Naive B cell (primary cell): ENCODE data around the gene HAO2. TPM values are rescaled to one million over a fixed set of nuclear protein-coding genes. Genes with fewer than 3 reads are reported as not detected.

Source experiments
- ATAC-seq, 2 donors: fragments of 150-1000 bp; cut with Tn5 transposase; 2 replicates each; pipeline ENCODE4 v1.10.0; 2021; ENCODE audit warnings: low read depth in 2 of 2, mild to moderate bottlenecking in 2 of 2, moderate library complexity in 2 of 2
- DNase-seq: peaks from one replicate; pipeline ENCODE4 v3.0.0; 2022
- H3K27ac Mint-ChIP-seq, 6 donors: one replicate each; pipeline ENCODE4 v1.8.0; 2020 to 2022; ENCODE audit warnings: mild to moderate bottlenecking in 6 of 6, mixed read lengths in 6 of 6, moderate library complexity in 5 of 6, inconsistent platforms in 2 of 6
- H3K27me3 Mint-ChIP-seq, 3 donors: one replicate each; pipeline ENCODE4 v1.8.0; 2021 to 2022; ENCODE audit warnings: mixed read lengths in 3 of 3, mild to moderate bottlenecking in 1 of 3
- H3K36me3 Mint-ChIP-seq, 2 donors: one replicate each; pipeline ENCODE4 v1.8.0; 2020 to 2022; ENCODE audit warnings: mixed read lengths in 2 of 2, inconsistent platforms in 1 of 2, mild to moderate bottlenecking in 1 of 2
- H3K4me1 Mint-ChIP-seq, 3 donors: one replicate each; pipeline ENCODE4 v1.8.0; 2020 to 2022; ENCODE audit warnings: mixed read lengths in 3 of 3, inconsistent platforms in 1 of 3, mild to moderate bottlenecking in 1 of 3, moderate library complexity in 1 of 3
- H3K4me3 Mint-ChIP-seq, 8 donors: one replicate each; pipeline ENCODE4 v1.8.0; 2020 to 2022; ENCODE audit warnings: mild to moderate bottlenecking in 8 of 8, mixed read lengths in 8 of 8, moderate library complexity in 8 of 8, inconsistent platforms in 2 of 8
- H3K9me3 Mint-ChIP-seq, 7 donors: one replicate each; pipeline ENCODE4 v1.8.0; 2020 to 2022; ENCODE audit warnings: mixed read lengths in 7 of 7, mild to moderate bottlenecking in 5 of 7, inconsistent platforms in 2 of 7, moderate library complexity in 1 of 7
- polyA plus RNA-seq, 6 donors: library from polyadenylated mRNA; unstranded; fragments of 300-500 nt; fragmentation: Illumina TruSeq; gene quantifications; one replicate each; pipeline ENCODE4 v1.2.3, GENCODE V29; 2021; ENCODE audit warnings: low read depth in 6 of 6

HAO2 gene
- polyA plus RNA-seq, 6 donors from 2014 or later: not detected

DNA sequence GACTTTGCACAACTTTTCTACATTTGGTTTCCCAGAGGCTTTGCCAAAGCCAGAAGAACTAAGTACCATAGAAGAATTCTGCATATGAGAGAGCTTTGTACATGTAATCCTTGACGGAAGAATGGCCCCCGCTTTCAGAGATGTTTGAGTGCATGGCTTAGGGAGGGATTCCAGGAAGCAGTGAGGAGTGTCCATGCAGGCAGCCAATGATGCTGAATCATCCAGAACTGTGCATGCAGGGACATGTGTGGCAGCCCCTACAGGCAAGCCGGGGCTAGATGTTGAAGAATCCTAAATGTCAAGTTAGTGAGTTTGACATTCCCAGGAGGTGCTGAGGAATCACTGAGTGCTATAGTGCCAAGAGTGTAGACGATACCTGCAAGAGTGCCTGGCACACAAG is 9.9 kb upstream of the HAO2 start:
- H3K27ac Mint-ChIP-seq: no peak overlapping the region
- H3K9me3 Mint-ChIP-seq: peaks cover 0 to 9% (median 0%) of the 10 kb centered on the region in 7 donors
- H3K27me3 Mint-ChIP-seq: peaks cover 9 to 20% (median 11%) of the 10 kb centered on the region in 3 donors
- H3K36me3 Mint-ChIP-seq: no peaks in the 10 kb centered on the region
- DNase-seq (no peak), ATAC-seq (no peak)
- H3K4me1 Mint-ChIP-seq: no peaks in the 10 kb centered on the region
- no peak overlapping the region for H3K4me3 Mint-ChIP-seq

- H3K27me3 Mint-ChIP-seq: peaks cover 14 to 25% (median 16%) of the 10 kb centered on the region in 3 donors
- DNase-seq: no peak
- peak overlapping the region in 1 of 6 donors; percentile 7 for H3K27ac Mint-ChIP-seq
- H3K4me3 Mint-ChIP-seq: no peak overlapping the region
- peaks cover 0 to 9% (median 0%) of the 10 kb centered on the region in 7 donors for H3K9me3 Mint-ChIP-seq
- no peak for ATAC-seq
- no peaks in the 10 kb centered on the region for H3K4me1 Mint-ChIP-seq
- no peaks in the 10 kb centered on the region for H3K36me3 Mint-ChIP-seq
Observed at GRCh38 chr1:119359730-119360129, 8.9 kb upstream of the HAO2 start.

DNA sequence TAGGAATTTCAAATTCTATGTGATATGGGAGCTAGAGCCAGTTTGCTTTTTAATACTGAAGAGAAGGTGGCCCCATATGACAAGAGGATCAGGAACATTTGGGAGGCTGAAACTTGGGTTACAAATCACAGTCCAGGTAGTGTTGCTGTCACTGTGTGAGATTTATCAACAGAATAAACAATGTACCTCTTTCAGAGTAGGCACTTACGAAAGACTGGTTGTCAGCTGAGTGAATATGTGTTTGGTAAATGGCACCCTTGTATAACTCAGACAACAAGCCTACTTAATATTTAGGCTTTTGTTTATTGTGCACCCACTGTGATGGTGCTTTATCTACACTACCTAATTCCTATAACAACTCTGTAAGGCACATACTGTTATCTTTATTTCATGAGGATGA is 7.4 kb upstream of the HAO2 start:
- Mint-ChIP-seq H3K4me3 (no peak overlapping the region), H3K9me3 (peaks cover 0 to 5% (median 0%) of the 10 kb centered on the region in 7 donors), H3K27me3 (peaks cover 9 to 23% (median 15%) of the 10 kb centered on the region in 3 donors), H3K27ac (no peak overlapping the region), H3K36me3 (no peaks in the 10 kb centered on the region), H3K4me1 (no peaks in the 10 kb centered on the region)
- DNase-seq: no peak
- no peak for ATAC-seq

- Mint-ChIP-seq H3K27ac (no peak overlapping the region), H3K4me3 (no peak overlapping the region), H3K36me3 (no peaks in the 10 kb centered on the region), H3K27me3 (peaks cover 6 to 21% (median 16%) of the 10 kb centered on the region in 3 donors), H3K9me3 (peaks cover 0 to 1% (median 0%) of the 10 kb centered on the region in 7 donors), H3K4me1 (no peaks in the 10 kb centered on the region)
- ATAC-seq (no peak), DNase-seq (no peak)
Observed at GRCh38 chr1:119361620-119362344, 6.8 kb upstream of the HAO2 start.

- ATAC-seq: no peak
- H3K36me3 Mint-ChIP-seq: no peaks in the 10 kb centered on the region
- no peak overlapping the region for H3K4me3 Mint-ChIP-seq
- H3K4me1 Mint-ChIP-seq: no peaks in the 10 kb centered on the region
- H3K27ac Mint-ChIP-seq: no peak overlapping the region
- peaks cover 11 to 28% (median 16%) of the 10 kb centered on the region in 3 donors for H3K27me3 Mint-ChIP-seq
- DNase-seq: no peak
- H3K9me3 Mint-ChIP-seq: peaks cover 0 to under 1% (median 0%) of the 10 kb centered on the region in 7 donors
Observed at GRCh38 chr1:119363162-119363561, 5.4 kb upstream of the HAO2 start.

- Mint-ChIP-seq H3K4me3 (no peak overlapping the region), H3K4me1 (no peaks in the 10 kb centered on the region), H3K27ac (no peak overlapping the region), H3K9me3 (no peaks in the 10 kb centered on the region), H3K27me3 (peaks cover 16 to 40% (median 19%) of the 10 kb centered on the region in 3 donors), H3K36me3 (no peaks in the 10 kb centered on the region)
- ATAC-seq (no peak), DNase-seq (no peak)
Observed at GRCh38 chr1:119364640-119365039, 3.9 kb upstream of the HAO2 start.

GRCh38 chr1:119366424-119366823 is 2.2 kb upstream of the HAO2 start:
- Mint-ChIP-seq H3K4me3 (peak overlapping the region in 1 of 8 donors; percentile 74), H3K9me3 (no peaks in the 10 kb centered on the region), H3K4me1 (no peaks in the 10 kb centered on the region), H3K27ac (no peak overlapping the region), H3K27me3 (peaks cover 14 to 40% (median 19%) of the 10 kb centered on the region in 3 donors), H3K36me3 (no peaks in the 10 kb centered on the region)
- ATAC-seq: no peak
- DNase-seq: no peak

- no peaks in the 10 kb centered on the region for H3K4me1 Mint-ChIP-seq
- DNase-seq: no peak
- H3K27me3 Mint-ChIP-seq: peaks cover 19 to 47% (median 19%) of the 10 kb centered on the region in 3 donors
- no peak for ATAC-seq
- no peaks in the 10 kb centered on the region for H3K36me3 Mint-ChIP-seq
- H3K4me3 Mint-ChIP-seq: no peak overlapping the region
- H3K9me3 Mint-ChIP-seq: no peaks in the 10 kb centered on the region
- H3K27ac Mint-ChIP-seq: no peak overlapping the region
Observed at GRCh38 chr1:119367432-119368124, 1.0 kb upstream of the HAO2 start.

- ATAC-seq: no peak
- Mint-ChIP-seq H3K4me3 (no peak overlapping the region), H3K9me3 (peaks cover 0 to 5% (median 2%) of the 10 kb centered on the region in 7 donors), H3K27ac (peak overlapping the region in 1 of 6 donors; percentile 23), H3K36me3 (no peaks in the 10 kb centered on the region), H3K4me1 (no peaks in the 10 kb centered on the region), H3K27me3 (peaks cover 18 to 58% (median 20%) of the 10 kb centered on the region in 3 donors)
- no peak for DNase-seq
Observed at GRCh38 chr1:119370748-119371147, 2.2 kb downstream of the HAO2 start.

- Mint-ChIP-seq H3K4me3 (no peak overlapping the region), H3K4me1 (no peaks in the 10 kb centered on the region), H3K9me3 (peaks cover 0 to 9% (median 3%) of the 10 kb centered on the region in 7 donors), H3K27ac (no peak overlapping the region), H3K27me3 (peaks cover 18 to 50% (median 20%) of the 10 kb centered on the region in 3 donors), H3K36me3 (no peaks in the 10 kb centered on the region)
- DNase-seq (no peak), ATAC-seq (no peak)
Observed at GRCh38 chr1:119371815-119372214, 3.2 kb downstream of the HAO2 start.

DNA sequence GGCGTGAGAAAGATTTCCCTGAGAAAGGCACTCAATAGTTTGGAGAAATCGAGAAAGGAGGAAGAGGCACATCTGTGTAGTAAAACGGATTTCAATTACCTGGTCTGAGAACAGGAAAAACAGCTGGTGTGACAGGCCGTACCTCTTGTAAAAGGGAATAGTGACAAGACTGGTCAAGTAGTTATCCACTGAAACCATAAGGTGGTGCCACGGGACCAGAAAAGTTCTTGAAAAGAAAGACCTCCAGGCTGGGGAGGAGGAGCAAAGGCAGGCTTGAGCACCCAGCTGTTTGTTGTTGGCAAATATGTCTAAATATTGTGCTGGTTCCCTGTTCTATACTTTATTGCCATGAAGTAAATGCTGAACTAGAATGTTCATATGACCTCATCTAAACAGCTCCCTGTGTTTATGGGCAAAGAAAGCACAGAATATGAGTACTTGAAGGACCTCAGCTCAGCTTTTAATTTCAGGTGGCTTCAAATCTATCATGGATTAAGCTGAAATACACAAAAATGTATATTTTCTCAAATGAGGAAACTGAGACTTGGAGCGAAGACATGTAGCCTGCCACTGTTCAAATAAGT is 4.0 kb downstream of the HAO2 start:
- Mint-ChIP-seq H3K9me3 (peaks cover 0 to 17% (median 5%) of the 10 kb centered on the region in 7 donors), H3K4me3 (no peak overlapping the region)
- ATAC-seq: no peak

DNA sequence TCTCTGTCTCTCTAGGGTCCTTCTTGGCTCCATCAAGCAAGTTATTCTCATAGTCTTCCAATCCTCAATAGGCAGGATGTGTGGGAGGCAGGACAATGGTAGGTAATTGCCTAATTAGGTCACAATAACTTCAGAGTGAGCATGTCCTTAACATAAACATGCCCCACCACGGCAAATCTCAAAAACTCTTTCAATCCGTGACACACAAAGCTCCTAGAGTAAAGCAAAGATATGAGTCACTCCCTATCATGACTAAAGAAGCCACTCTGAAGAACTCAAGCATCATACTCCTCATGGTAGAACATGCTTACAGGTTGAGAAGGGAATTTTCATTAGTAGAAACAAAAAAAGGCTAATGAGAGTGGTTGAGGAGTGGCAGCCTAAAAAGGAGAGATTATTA is 4.9 kb downstream of the HAO2 start:
- H3K9me3 Mint-ChIP-seq: peaks cover under 1 to 21% (median 5%) of the 10 kb centered on the region in 7 donors
- H3K27me3 Mint-ChIP-seq: peaks cover 14 to 35% (median 18%) of the 10 kb centered on the region in 3 donors
- DNase-seq (no peak), ATAC-seq (no peak)
- H3K4me3 Mint-ChIP-seq: no peak overlapping the region
- H3K36me3 Mint-ChIP-seq: peaks cover 0 to 5% of the 10 kb centered on the region in 2 donors
- H3K27ac Mint-ChIP-seq: no peak overlapping the region
- H3K4me1 Mint-ChIP-seq: no peaks in the 10 kb centered on the region

More for the DNA sequence above, 4.0 kb downstream of the HAO2 start:
- H3K27ac Mint-ChIP-seq: no peak overlapping the region
- DNase-seq: no peak
- H3K27me3 Mint-ChIP-seq: peaks cover 14 to 42% (median 18%) of the 10 kb centered on the region in 3 donors
- H3K36me3 Mint-ChIP-seq: peaks cover 0 to 5% of the 10 kb centered on the region in 2 donors
- H3K4me1 Mint-ChIP-seq: no peaks in the 10 kb centered on the region

GRCh38 chr1:119374208-119374874 is 5.8 kb downstream of the HAO2 start:
- H3K27me3 Mint-ChIP-seq: peaks cover 6 to 26% (median 9%) of the 10 kb centered on the region in 3 donors
- H3K4me3 Mint-ChIP-seq: no peak overlapping the region
- DNase-seq (no peak), ATAC-seq (no peak)
- H3K27ac Mint-ChIP-seq: no peak overlapping the region
- no peaks in the 10 kb centered on the region for H3K4me1 Mint-ChIP-seq
- peaks cover 3 to 23% (median 8%) of the 10 kb centered on the region in 7 donors for H3K9me3 Mint-ChIP-seq
- peaks cover 0 to 5% of the 10 kb centered on the region in 2 donors for H3K36me3 Mint-ChIP-seq
